Hematopoietic multipotent progenitor cell treated with erythropoietin and hydrocortisone succinate and interleukin-3 and kit ligand, for 15 days (in vitro differentiated cells): ENCODE results near the gene LCP1.

Experiments used
- DNase-seq: peaks from one replicate; pipeline ENCODE4 v3.0.0-alpha.2; 2015; ENCODE audit warnings: low spot score

Gene LCP1

GRCh38 chr13:46101002-46101401, 81.0 kb downstream of the LCP1 start:
- DNase-seq, result no peak

GRCh38 chr13:46100191-46100815, 81.7 kb downstream of the LCP1 start:
- DNase-seq, result no peak

- DNase-seq, result no peak
These were observed 84.3 kb downstream of the LCP1 start for GRCh38 chr13:46097663-46098062.

GRCh38 chr13:46097015-46097414, 85.0 kb downstream of the LCP1 start:
- DNase-seq, result no peak

GRCh38 chr13:46094478-46094877, 87.5 kb downstream of the LCP1 start:
- DNase-seq, result no peak

GRCh38 chr13:46088821-46089562, 93.0 kb downstream of the LCP1 start:
- no peak for DNase-seq

- DNase-seq, result no peak
These were observed 94.5 kb downstream of the LCP1 start for GRCh38 chr13:46087481-46087880.

GRCh38 chr13:46086985-46087384, 95.0 kb downstream of the LCP1 start:
- no peak for DNase-seq

GRCh38 chr13:46086421-46086922, 95.5 kb downstream of the LCP1 start:
- DNase-seq, result no peak

GRCh38 chr13:46085737-46086136, 96.2 kb downstream of the LCP1 start:
- DNase-seq, result no peak

GRCh38 chr13:46082324-46082723, 99.7 kb downstream of the LCP1 start:
- DNase-seq, result no peak

- no peak for DNase-seq
These were observed 102.2 kb downstream of the LCP1 start for GRCh38 chr13:46079770-46080169.

GRCh38 chr13:46077265-46077664, 104.7 kb downstream of the LCP1 start:
- DNase-seq, result no peak

GRCh38 chr13:46076827-46077226, 105.2 kb downstream of the LCP1 start:
- no peak for DNase-seq
